Measurements from ENCODE around the gene TOM1. TPM values are rescaled to one million over a fixed set of nuclear protein-coding genes. Genes with fewer than 3 reads are reported as not detected.

The TOM1 gene
- total RNA-seq, 1 donor from 2014 or later: 61.5 TPM

DNA sequence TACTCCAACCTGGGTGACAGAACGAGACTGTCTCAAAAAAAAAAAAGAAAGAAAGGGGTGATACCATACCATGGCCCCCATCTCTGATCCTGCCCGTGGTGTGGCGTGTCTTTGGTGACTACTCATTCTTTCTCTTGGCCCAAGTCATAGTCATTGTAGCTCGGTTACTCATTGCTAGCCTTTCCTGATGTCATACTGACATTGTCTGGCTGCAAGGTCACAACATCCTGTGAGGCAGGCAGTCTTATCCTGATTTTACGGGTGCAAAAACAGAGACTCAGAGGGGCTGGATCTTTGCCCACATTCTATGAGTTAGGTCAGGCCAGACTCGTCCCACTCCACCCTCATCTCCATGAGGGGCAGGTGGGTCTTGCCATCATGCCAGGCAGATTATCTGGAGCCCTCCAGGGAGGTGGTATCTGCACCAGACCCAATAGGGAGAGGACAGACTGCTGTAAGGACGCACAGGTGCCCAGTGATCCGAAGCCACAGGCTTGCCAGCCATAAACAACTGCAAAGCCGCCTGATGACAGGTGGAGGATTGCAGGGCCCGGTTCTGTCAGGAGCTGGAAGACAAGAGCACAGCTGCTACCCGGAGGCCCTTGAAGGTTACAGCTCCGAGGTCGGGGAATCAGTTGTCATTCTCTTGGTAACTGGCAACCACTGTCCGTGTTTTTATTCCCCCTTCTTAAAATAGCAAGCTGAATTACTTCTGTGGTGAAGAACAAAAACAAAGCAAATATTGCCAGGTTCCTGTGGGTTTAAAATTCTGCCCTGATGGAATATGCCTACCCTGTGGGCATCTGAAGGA lies 13.8 kb downstream of the TOM1 start:
- DNase-seq (ENCODE audit: low read depth): peak; percentile 89
- Histone ChIP-seq H3K27me3 (ENCODE audit: control insufficient read depth, insufficient read depth, low read length) (no peaks in the 10 kb centered on the region), H3K36me3 (ENCODE audit: control insufficient read depth, insufficient read depth, low read length) (no peaks in the 10 kb centered on the region), H3K4me3 (ENCODE audit: low read depth, low read length) (no peak overlapping the region)
- TF ChIP-seq, protein P1, sequence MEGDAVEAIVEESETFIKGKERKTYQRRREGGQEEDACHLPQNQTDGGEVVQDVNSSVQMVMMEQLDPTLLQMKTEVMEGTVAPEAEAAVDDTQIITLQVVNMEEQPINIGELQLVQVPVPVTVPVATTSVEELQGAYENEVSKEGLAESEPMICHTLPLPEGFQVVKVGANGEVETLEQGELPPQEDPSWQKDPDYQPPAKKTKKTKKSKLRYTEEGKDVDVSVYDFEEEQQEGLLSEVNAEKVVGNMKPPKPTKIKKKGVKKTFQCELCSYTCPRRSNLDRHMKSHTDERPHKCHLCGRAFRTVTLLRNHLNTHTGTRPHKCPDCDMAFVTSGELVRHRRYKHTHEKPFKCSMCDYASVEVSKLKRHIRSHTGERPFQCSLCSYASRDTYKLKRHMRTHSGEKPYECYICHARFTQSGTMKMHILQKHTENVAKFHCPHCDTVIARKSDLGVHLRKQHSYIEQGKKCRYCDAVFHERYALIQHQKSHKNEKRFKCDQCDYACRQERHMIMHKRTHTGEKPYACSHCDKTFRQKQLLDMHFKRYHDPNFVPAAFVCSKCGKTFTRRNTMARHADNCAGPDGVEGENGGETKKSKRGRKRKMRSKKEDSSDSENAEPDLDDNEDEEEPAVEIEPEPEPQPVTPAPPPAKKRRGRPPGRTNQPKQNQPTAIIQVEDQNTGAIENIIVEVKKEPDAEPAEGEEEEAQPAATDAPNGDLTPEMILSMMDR (IDR thresholded peaks at IDR 0.05; ENCODE audit: insufficient read depth, low read length, poor library complexity, severe bottlenecking): no peak

GRCh38 chr22:35314161-35314942 lies 14.7 kb downstream of the TOM1 start:
- Histone ChIP-seq H3K27me3 (ENCODE audit: control insufficient read depth, insufficient read depth, low read length) (no peaks in the 10 kb centered on the region), H3K4me3 (ENCODE audit: low read depth, low read length) (no peak overlapping the region), H3K36me3 (ENCODE audit: control insufficient read depth, insufficient read depth, low read length) (no peaks in the 10 kb centered on the region)
- no peak for DNase-seq (ENCODE audit: low read depth)
- TF ChIP-seq, protein P1 (IDR thresholded peaks at IDR 0.05; ENCODE audit: insufficient read depth, low read length, poor library complexity, severe bottlenecking): no peak

GRCh38 chr22:35315141-35315854 lies 15.6 kb downstream of the TOM1 start:
- no peaks in the 10 kb centered on the region for H3K36me3 ChIP-seq (ENCODE audit: control insufficient read depth, insufficient read depth, low read length)

DNA sequence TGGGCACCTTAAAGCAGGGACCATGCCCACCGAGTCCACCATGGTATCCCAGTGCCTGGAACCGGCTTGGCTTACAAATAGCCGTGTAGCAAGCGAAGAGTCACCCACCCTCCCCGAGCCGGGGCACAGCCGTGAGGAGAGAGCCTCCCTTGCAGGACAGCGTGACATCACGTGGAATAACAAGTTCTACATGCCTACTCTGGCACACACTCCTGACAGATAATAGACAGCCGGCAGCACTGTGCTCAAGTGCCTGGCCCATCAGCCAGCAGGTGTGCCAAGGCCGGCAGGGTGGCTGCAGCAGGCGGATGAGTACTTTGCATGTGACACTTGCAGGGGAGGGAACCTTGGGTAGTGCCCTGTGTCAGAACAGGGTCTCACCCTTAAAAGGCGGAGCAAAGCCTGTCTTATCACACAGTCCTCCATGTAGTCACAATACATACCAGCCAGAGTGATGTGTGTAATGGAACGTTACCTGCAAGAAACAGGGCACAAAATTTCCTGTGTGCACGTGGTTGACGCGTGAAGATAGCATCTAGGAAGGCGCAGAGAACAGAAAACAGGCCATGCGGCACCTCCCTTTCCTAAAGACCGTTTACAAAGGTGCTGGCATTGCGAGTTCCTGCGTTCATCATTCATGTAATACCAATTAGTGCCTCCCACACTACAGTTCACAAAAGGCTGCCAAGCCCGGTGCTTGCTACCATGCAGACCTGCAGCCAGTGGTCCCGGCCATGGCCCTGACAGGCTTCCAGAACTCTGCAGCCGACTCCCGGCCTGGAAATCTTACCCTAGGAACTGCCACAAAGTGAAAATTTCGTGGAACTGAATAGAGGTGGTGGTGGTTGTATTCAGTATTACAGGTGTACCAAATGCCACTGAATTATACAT lies 16.4 kb downstream of the TOM1 start:
- Histone ChIP-seq H3K4me3 (ENCODE audit: low read depth, low read length) (no peak overlapping the region), H3K36me3 (ENCODE audit: control insufficient read depth, insufficient read depth, low read length) (no peaks in the 10 kb centered on the region)
- TF ChIP-seq, protein P1 (IDR thresholded peaks at IDR 0.05; ENCODE audit: insufficient read depth, low read length, poor library complexity, severe bottlenecking): no peak

More at GRCh38 chr22:35315141-35315854, 15.6 kb downstream of the TOM1 start:
- no peak for DNase-seq (ENCODE audit: low read depth)
- Histone ChIP-seq H3K27me3 (ENCODE audit: control insufficient read depth, insufficient read depth, low read length) (no peaks in the 10 kb centered on the region), H3K4me3 (ENCODE audit: low read depth, low read length) (no peak overlapping the region)
- TF ChIP-seq, protein P1 (IDR thresholded peaks at IDR 0.05; ENCODE audit: insufficient read depth, low read length, poor library complexity, severe bottlenecking): no peak

DNA sequence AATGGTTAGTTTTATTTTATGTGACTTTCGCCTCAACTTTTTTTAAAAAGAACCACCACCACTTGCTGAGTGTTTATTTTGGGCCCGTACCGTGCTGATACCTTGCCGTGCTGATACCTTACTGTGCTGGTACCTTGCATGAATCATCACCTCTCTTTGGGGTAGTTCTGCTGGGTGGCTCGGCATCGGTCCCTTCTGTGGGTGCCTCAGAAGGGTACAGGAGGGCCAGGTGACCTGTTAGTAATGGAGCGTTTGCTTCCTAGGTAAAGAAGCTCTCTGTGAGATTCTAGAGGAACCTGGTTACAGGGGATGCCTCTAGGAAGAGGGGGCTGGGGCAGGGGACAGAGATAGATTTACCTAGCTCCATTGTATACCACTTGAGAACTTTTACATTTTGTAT lies 17.1 kb downstream of the TOM1 start:
- no peaks in the 10 kb centered on the region for H3K36me3 ChIP-seq (ENCODE audit: control insufficient read depth, insufficient read depth, low read length)
- no peaks in the 10 kb centered on the region for H3K27me3 ChIP-seq (ENCODE audit: control insufficient read depth, insufficient read depth, low read length)
- TF ChIP-seq, protein P1 (IDR thresholded peaks at IDR 0.05; ENCODE audit: insufficient read depth, low read length, poor library complexity, severe bottlenecking): no peak
- no peak for DNase-seq (ENCODE audit: low read depth)
- H3K4me3 ChIP-seq (ENCODE audit: low read depth, low read length): no peak overlapping the region

More for the DNA sequence above, 16.4 kb downstream of the TOM1 start:
- no peak for DNase-seq (ENCODE audit: low read depth)
- no peaks in the 10 kb centered on the region for H3K27me3 ChIP-seq (ENCODE audit: control insufficient read depth, insufficient read depth, low read length)

All from kidney epithelial cell (primary cell).